Gastrocnemius medialis (tissue), 4 donors: Measurements from ENCODE around the gene MFAP3. TPM values are rescaled to one million over a fixed set of nuclear protein-coding genes. Genes with fewer than 3 reads are reported as not detected.

Experiments
- ATAC-seq, 2 donors: fragments of 150-250 bp; one replicate each; pipeline ENCODE4 v1.9.1; 2016
- DNase-seq, 2 donors: peaks; one replicate each; pipeline ENCODE4 v3.0.0-alpha.2; 2019
- H3K27ac ChIP-seq, 4 donors: fragments of 200-600 bp; sonication (generic); 1 replicate in 1 of 4; 2 replicates in 3 of 4; pipeline ENCODE4 v1.5.1; 2016 to 2018; ENCODE audit warnings: mild to moderate bottlenecking in 2 of 4, moderate library complexity in 1 of 4
- H3K27me3 ChIP-seq, 3 donors: fragments of 200-600 bp; sonication (generic) in 2 of 3; 1 replicate in 1 of 3; 2 replicates in 2 of 3; pipeline versions ENCODE4 v1.5.1 to v1.6.0; 2016 to 2019; ENCODE audit warnings: mild to moderate bottlenecking in 1 of 3, moderate library complexity in 1 of 3
- H3K36me3 ChIP-seq, 2 donors: fragments of 200-600 bp; sonication (generic) in 1 of 2; one replicate each; pipeline ENCODE4 v1.5.1; 2017 to 2018
- H3K4me1 ChIP-seq, 2 donors: fragments of 200-600 bp; sonication (generic) in 1 of 2; one replicate each; pipeline ENCODE4 v1.5.1; 2016 to 2017; ENCODE audit warnings: mild to moderate bottlenecking in 2 of 2
- H3K4me3 ChIP-seq, 4 donors: fragments of 200-600 bp; sonication (generic) in 3 of 4; 1 replicate in 1 of 4; 2 replicates in 3 of 4; pipeline ENCODE4 v1.5.1; 2016 to 2019; ENCODE audit warnings: mild to moderate bottlenecking in 2 of 4
- H3K9me3 ChIP-seq, 3 donors: fragments of 200-600 bp; sonication (generic) in 2 of 3; 1 replicate in 1 of 3; 2 replicates in 2 of 3; pipeline ENCODE4 v1.5.1; 2016 to 2019
- CTCF ChIP-seq, 5 experiments: fragments of 450-650 bp in 3 of 5; fragments of 200-600 bp in 2 of 5; sonication (generic) in 2 of 5; IDR thresholded peaks in 4 of 5; conservative IDR thresholded peaks in 1 of 5; 1 replicate in 4 of 5; 2 replicates in 1 of 5; pipeline ENCODE4 v1.5.1; 2016 to 2019; ENCODE audit warnings: antibody characterized with exemption in 5 of 5, mild to moderate bottlenecking in 3 of 5, moderate library complexity in 3 of 5
- POLR2A ChIP-seq, 2 donors: fragments of 450-650 bp; IDR thresholded peaks; one replicate each; pipeline ENCODE4 v1.6.1; 2017; ENCODE audit warnings: antibody characterized with exemption in 2 of 2, mild to moderate bottlenecking in 2 of 2, moderate library complexity in 2 of 2
- in situ Hi-C, 4 donors: fragments of 200-750 bp; cut with MboI; loops; one replicate each; pipeline versions ENCODE4 v1.15.0 to v1.8.0; 2017; ENCODE audit warnings: low sequenced_read_pairs in 4 of 4
- intact Hi-C: fragments of 100-400 bp; cut with DNase I; formaldehyde crosslinking; loops from one replicate; pipeline ENCODE4 v1.15.1; 2023; ENCODE audit warnings: low total_unique reads
- total RNA-seq, 4 donors: library from RNA; depleted of rRNA; stranded (reverse); fragments of >200 nt; gene quantifications; one replicate each; pipeline versions ENCODE4 v1.1.0 to v1.2.3, GENCODE V29; 2016

Gene MFAP3
- total RNA-seq, 4 donors from 2014 or later = 25.4 to 80.5 (median 28.7) TPM

GRCh38 chr5:154093142-154093532 is 54.4 kb downstream of the MFAP3 start:
- Histone ChIP-seq H3K4me1 (peaks cover 10 to 14% of the 10 kb centered on the region in 2 donors), H3K27ac (no peak overlapping the region), H3K27me3 (no peaks in the 10 kb centered on the region), H3K36me3 (no peaks in the 10 kb centered on the region), H3K9me3 (no peaks in the 10 kb centered on the region), H3K4me3 (no peak overlapping the region)
- intact Hi-C loops (no loop called here), in situ Hi-C loops (no loop called here)
- TF ChIP-seq CTCF (IDR thresholded peaks at IDR 0.05 in 4 of 5, conservative IDR thresholded peaks at IDR 0.05 in 1 of 5) = no peak
- TF ChIP-seq POLR2A (IDR thresholded peaks at IDR 0.05) = no peak
- no peak for DNase-seq
- no peak for ATAC-seq

- no peaks in the 10 kb centered on the region for H3K36me3 ChIP-seq
- TF ChIP-seq CTCF (IDR thresholded peaks at IDR 0.05 in 4 of 5, conservative IDR thresholded peaks at IDR 0.05 in 1 of 5) = no peak
- TF ChIP-seq POLR2A (IDR thresholded peaks at IDR 0.05) = no peak
- ATAC-seq = no peak
- no peak for DNase-seq
- H3K4me3 ChIP-seq = no peak overlapping the region
- peaks cover 10 to 14% of the 10 kb centered on the region in 2 donors for H3K4me1 ChIP-seq
- intact Hi-C loops (no loop called here), in situ Hi-C loops (no loop called here)
- H3K27ac ChIP-seq = no peak overlapping the region
- H3K27me3 ChIP-seq = no peaks in the 10 kb centered on the region
- no peaks in the 10 kb centered on the region for H3K9me3 ChIP-seq
Measured at GRCh38 chr5:154095904-154096303, 57.1 kb downstream of the MFAP3 start.

- no peaks in the 10 kb centered on the region for H3K27me3 ChIP-seq
- TF ChIP-seq POLR2A (IDR thresholded peaks at IDR 0.05) (no peak), CTCF (IDR thresholded peaks at IDR 0.05 in 4 of 5, conservative IDR thresholded peaks at IDR 0.05 in 1 of 5) (no peak)
- H3K4me1 ChIP-seq = peaks cover 9 to 10% of the 10 kb centered on the region in 2 donors
- in situ Hi-C loops = no loop called here
- no peak for DNase-seq
- no peak overlapping the region for H3K27ac ChIP-seq
- no peak for ATAC-seq
- no peaks in the 10 kb centered on the region for H3K9me3 ChIP-seq
- no peak overlapping the region for H3K4me3 ChIP-seq
- no peaks in the 10 kb centered on the region for H3K36me3 ChIP-seq
- intact Hi-C loops = no loop called here
Measured at GRCh38 chr5:154097031-154097430, 58.3 kb downstream of the MFAP3 start.

GRCh38 chr5:154098465-154098864 is 59.7 kb downstream of the MFAP3 start:
- DNase-seq = no peak
- no peaks in the 10 kb centered on the region for H3K36me3 ChIP-seq

More at GRCh38 chr5:154098465-154098864, 59.7 kb downstream of the MFAP3 start:
- H3K4me3 ChIP-seq = no peak overlapping the region
- no peaks in the 10 kb centered on the region for H3K27me3 ChIP-seq
- intact Hi-C loops (no loop called here), in situ Hi-C loops (no loop called here)
- no peaks in the 10 kb centered on the region for H3K4me1 ChIP-seq
- H3K9me3 ChIP-seq = no peaks in the 10 kb centered on the region
- H3K27ac ChIP-seq = no peak overlapping the region
- ATAC-seq = no peak
- no peak for TF ChIP-seq CTCF (IDR thresholded peaks at IDR 0.05 in 4 of 5, conservative IDR thresholded peaks at IDR 0.05 in 1 of 5)
- no peak for TF ChIP-seq POLR2A (IDR thresholded peaks at IDR 0.05)
